GM10248 (cell line): ENCODE results near the gene ZNF479.
"Not testable (repeated sequence)": the region's sequence is repeated elsewhere in the genome, so short reads cannot be mapped to it uniquely, and the experiment has no call there.

ENCODE experiments used
- CTCF ChIA-PET: fragments of 300-600 bp; sonication (Branson Sonifier 250); formaldehyde crosslinking; extraction: SDS; loops from one replicate; lab custom pipeline; 2021; ENCODE audit warnings: antibody characterized with exemption; lab: Yijun Ruan, JAX
- POLR2A ChIA-PET: fragments of 350-650 bp; sonication (Branson Sonifier 250); formaldehyde crosslinking; extraction: SDS; loops from one replicate; lab custom pipeline; 2020; ENCODE audit warnings: antibody characterized with exemption; lab: Yijun Ruan, JAX
- DNase-seq: peaks from one replicate; pipeline ENCODE4 v3.0.0; 2012; ENCODE audit errors: extremely low spot score
- CTCF ChIP-seq: IDR thresholded peaks from 2 replicates; pipeline ENCODE4 v1.5.1; 2012; ENCODE audit warnings: mild to moderate bottlenecking, low read depth; ENCODE audit errors: extremely low read depth, missing control alignments, control extremely low read depth

ZNF479 gene

DNA sequence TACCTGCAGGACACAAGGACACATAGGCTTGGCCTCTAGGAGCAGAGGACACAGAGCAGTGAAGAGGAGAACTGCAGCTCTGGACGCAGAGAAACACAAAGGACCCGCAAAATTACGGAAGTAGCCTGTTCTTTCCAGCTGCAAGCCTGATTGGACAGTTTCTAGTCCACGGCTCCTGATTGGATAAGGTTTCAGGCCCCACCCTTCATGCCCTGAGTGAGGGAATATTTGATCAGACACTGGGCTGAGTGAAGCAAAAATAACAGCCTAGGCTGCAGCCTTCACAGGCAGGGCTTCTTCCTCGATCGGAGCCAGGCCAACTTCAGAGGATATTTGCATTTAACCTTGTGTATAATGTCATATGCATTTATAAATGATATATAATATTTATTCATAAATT, at the start of gene ZNF479:
ZNF479 (minus strand) TSS at position 101 of the 400 bp plus-strand sequence. CDS start 112 bp downstream, outside the sequence.
- CTCF ChIA-PET, DNase-seq, POLR2A ChIA-PET: not testable (repeated sequence)

- DNase-seq = no peak
- CTCF ChIA-PET = no interaction called here
- no peak for TF ChIP-seq CTCF
- POLR2A ChIA-PET = no interaction called here
Measured at GRCh38 chr7:57182031-57182430, 49.8 kb upstream of the ZNF479 start.

- ChIA-PET CTCF (no interaction called here), POLR2A (no interaction called here)
- DNase-seq = no peak
- no peak for TF ChIP-seq CTCF
Measured at GRCh38 chr7:57181281-57181680, 49.0 kb upstream of the ZNF479 start.

- ChIA-PET POLR2A (no interaction called here), CTCF (no interaction called here)
- TF ChIP-seq CTCF = no peak
- no peak for DNase-seq
Measured at GRCh38 chr7:57179776-57180415, 47.7 kb upstream of the ZNF479 start.

DNA sequence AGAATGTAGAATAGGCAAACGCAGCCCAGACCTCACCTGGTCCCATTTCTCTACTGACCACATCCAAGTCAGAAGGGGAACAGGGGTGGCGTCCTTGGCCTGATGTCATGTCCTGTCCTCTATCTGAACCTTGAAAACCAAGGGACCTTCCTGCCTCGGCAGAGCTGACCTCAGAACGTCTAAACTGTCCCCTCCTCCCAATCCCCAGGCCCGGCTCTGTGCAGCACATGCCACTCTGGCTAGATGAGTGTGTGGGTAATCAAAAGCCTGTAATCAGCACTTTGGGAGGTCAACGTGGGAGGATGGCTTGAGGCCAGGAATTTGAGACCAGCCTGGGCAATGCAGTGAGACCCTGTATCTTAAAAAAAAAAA, 46.5 kb upstream of the ZNF479 start:
- ChIA-PET CTCF (no interaction called here), POLR2A (no interaction called here)
- TF ChIP-seq CTCF = no peak
- DNase-seq = no peak

- ChIA-PET CTCF (interaction anchor here (1.5 kb wide), 1 partner anchor 15 kb away, joined by 4 read pairs; no protein-coding TSS in a partner anchor), POLR2A (no interaction called here)
- TF ChIP-seq CTCF = no peak
- no peak for DNase-seq
Measured at GRCh38 chr7:57177856-57178767, 45.9 kb upstream of the ZNF479 start.
